H1 (cell line): Measurements from ENCODE around the gene MKKS. TPM values are rescaled to one million over a fixed set of nuclear protein-coding genes. Genes with fewer than 3 reads are reported as not detected.

ENCODE experiments used
- CTCF ChIA-PET: fragments of 300-600 bp; sonication (Branson Sonifier 250); formaldehyde crosslinking; loops from one replicate; lab custom pipeline; 2021; ENCODE audit not compliant: partially characterized antibody; lab: Charles Lee
- POLR2A ChIA-PET: fragments of 300-600 bp; sonication (Branson Sonifier 250); formaldehyde crosslinking; loops from one replicate; lab custom pipeline; 2021; ENCODE audit warnings: inconsistent platforms; ENCODE audit not compliant: partially characterized antibody; lab: Charles Lee
- DNase-seq, 2 experiments: peaks; one replicate each; pipeline versions ENCODE4 v3.0.0 to v3.0.0-alpha.2; 2010 to 2022; ENCODE audit warnings: low spot score in 2 of 2, low read depth in 1 of 2, mixed read lengths in 1 of 2
- FAIRE-seq: peaks from 2 replicates; lab custom pipeline; 2011; peaks lifted over from hg19 to GRCh38; lab: Jason Lieb, UNC
- H2AFZ ChIP-seq: 2 replicates; pipeline ENCODE4 v1.8.1; 2012; ENCODE audit warnings: low read length, inconsistent platforms
- H2AK5ac ChIP-seq: 2 replicates; pipeline ENCODE4 v1.6.1; 2013; ENCODE audit warnings: low read depth, low read length
- H2BK120ac ChIP-seq: replicated peaks from 2 replicates; pipeline ENCODE3; 2013; ENCODE audit warnings: low read depth, low read length, inconsistent platforms
- H2BK12ac ChIP-seq: 2 replicates; pipeline ENCODE4 v1.6.1; 2013; ENCODE audit warnings: low read depth, low read length
- H2BK15ac ChIP-seq: 2 replicates; pipeline ENCODE4 v1.6.1; 2013; ENCODE audit warnings: low read length
- H2BK20ac ChIP-seq: 2 replicates; pipeline ENCODE4 v1.6.1; 2013; ENCODE audit warnings: low read length
- H2BK5ac ChIP-seq: 2 replicates; pipeline ENCODE4 v1.6.1; 2013; ENCODE audit warnings: low read depth, low read length
- H3K14ac ChIP-seq: 2 replicates; pipeline ENCODE4 v1.6.1; 2013; ENCODE audit warnings: inconsistent platforms; ENCODE audit not compliant: insufficient read length
- H3K18ac ChIP-seq: 2 replicates; pipeline ENCODE4 v1.6.1; 2013; ENCODE audit warnings: low read length; ENCODE audit errors: extremely low read depth
- H3K23ac ChIP-seq: 2 replicates; pipeline ENCODE4 v1.6.1; 2013; ENCODE audit warnings: inconsistent platforms; ENCODE audit not compliant: insufficient read length
- H3K23me2 ChIP-seq: 2 replicates; pipeline ENCODE4 v1.6.1; 2013; ENCODE audit warnings: low read depth, low read length
- H3K27ac ChIP-seq: 2 replicates; pipeline ENCODE4 v1.6.1; 2011; ENCODE audit warnings: low read depth, low read length, inconsistent platforms
- H3K27me3 ChIP-seq, 4 experiments: replicated peaks in 1 of 4; 1 replicate in 1 of 4; 2 replicates in 3 of 4; pipeline versions ENCODE4 v1.6.1 to v1.8.1; 2011 to 2013; ENCODE audit warnings: low read length in 3 of 4, mild to moderate bottlenecking in 3 of 4, inconsistent platforms in 2 of 4, mixed read lengths in 2 of 4, moderate library complexity in 1 of 4; ENCODE audit not compliant: control insufficient read depth in 3 of 4, insufficient read depth in 3 of 4; ENCODE audit errors: extremely low read depth in 1 of 4
- H3K36me3 ChIP-seq, 4 experiments: 2 replicates each; pipeline versions ENCODE4 v1.6.1 to v1.8.1; 2011 to 2013; ENCODE audit warnings: mild to moderate bottlenecking in 4 of 4, low read length in 3 of 4, moderate library complexity in 2 of 4, control low read depth in 1 of 4, inconsistent platforms in 1 of 4; ENCODE audit not compliant: insufficient read depth in 4 of 4, control insufficient read depth in 2 of 4
- H3K4ac ChIP-seq: replicated peaks from 2 replicates; pipeline ENCODE3; 2013; ENCODE audit warnings: low read length, low read depth, mixed read lengths, inconsistent platforms; ENCODE audit not compliant: insufficient read length
- H3K4me1 ChIP-seq, 4 experiments: replicated peaks in 1 of 4; 1 replicate in 1 of 4; 2 replicates in 3 of 4; pipeline versions ENCODE4 v1.6.1 to v1.8.1; 2011 to 2013; ENCODE audit warnings: low read length in 3 of 4, inconsistent platforms in 2 of 4, mixed read lengths in 1 of 4; ENCODE audit not compliant: insufficient read depth in 4 of 4, control insufficient read depth in 3 of 4
- H3K4me2 ChIP-seq, 2 experiments: 2 replicates each; pipeline versions ENCODE4 v1.6.1 to v1.8.1; 2011 to 2013; ENCODE audit warnings: low read depth in 2 of 2, low read length in 2 of 2, control low read depth in 1 of 2, inconsistent platforms in 1 of 2, mild to moderate bottlenecking in 1 of 2; ENCODE audit not compliant: insufficient read depth in 1 of 2
- H3K4me3 ChIP-seq, 4 experiments: fragments of 200-600, 300-600 bp in 1 of 4; sonication (generic), shearing (Covaris generic), sonication (Bioruptor Twin) in 1 of 4; 2 replicates each; pipeline versions ENCODE4 v1.5.1 to v1.8.1; 2011 to 2016; ENCODE audit warnings: low read length in 4 of 4, low read depth in 3 of 4, control low read depth in 2 of 4, inconsistent platforms in 2 of 4, mild to moderate bottlenecking in 2 of 4, mixed read lengths in 1 of 4, moderate library complexity in 1 of 4; ENCODE audit not compliant: insufficient read depth in 2 of 4; ENCODE audit errors: extremely low read depth in 1 of 4
- H3K56ac ChIP-seq: replicated peaks from 2 replicates; pipeline ENCODE3; 2013; ENCODE audit warnings: low read depth, mild to moderate bottlenecking, mixed read lengths, low read length, inconsistent platforms; ENCODE audit not compliant: insufficient read length
- H3K79me1 ChIP-seq: 2 replicates; pipeline ENCODE4 v1.6.1; 2013; ENCODE audit warnings: low read depth, low read length, control low read depth
- H3K79me2 ChIP-seq, 2 experiments: 2 replicates each; pipeline versions ENCODE4 v1.6.1 to v1.8.1; 2012 to 2013; ENCODE audit warnings: low read length in 2 of 2, mild to moderate bottlenecking in 2 of 2, inconsistent platforms in 1 of 2; ENCODE audit not compliant: insufficient read depth in 2 of 2, control insufficient read depth in 1 of 2
- H3K9ac ChIP-seq, 4 experiments: replicated peaks in 1 of 4; 1 replicate in 1 of 4; 2 replicates in 3 of 4; pipeline versions ENCODE4 v1.6.1 to v1.8.1; 2011 to 2013; ENCODE audit warnings: low read depth in 3 of 4, low read length in 3 of 4, control low read depth in 2 of 4, mild to moderate bottlenecking in 2 of 4, moderate library complexity in 2 of 4, inconsistent platforms in 1 of 4; ENCODE audit errors: extremely low read depth in 1 of 4
- H3K9me3 ChIP-seq, 2 experiments: 2 replicates each; pipeline versions ENCODE4 v1.6.1 to v1.8.1; 2012 to 2013; ENCODE audit warnings: mild to moderate bottlenecking in 2 of 2, moderate library complexity in 2 of 2, control low read depth in 1 of 2, inconsistent platforms in 1 of 2, low read depth in 1 of 2, low read length in 1 of 2, mixed read lengths in 1 of 2; ENCODE audit not compliant: insufficient read depth in 2 of 2
- H4K20me1 ChIP-seq, 2 experiments: replicated peaks in 1 of 2; 2 replicates each; pipeline versions ENCODE3 to v1.8.1; 2011 to 2013; ENCODE audit warnings: inconsistent platforms in 2 of 2, low read length in 2 of 2, mild to moderate bottlenecking in 1 of 2; ENCODE audit not compliant: insufficient read depth in 2 of 2, control insufficient read depth in 1 of 2
- H4K5ac ChIP-seq: 2 replicates; pipeline ENCODE4 v1.6.1; 2013; ENCODE audit warnings: low read length, low read depth, mixed read lengths, inconsistent platforms; ENCODE audit not compliant: insufficient read length
- H4K8ac ChIP-seq: 2 replicates; pipeline ENCODE4 v1.8.0; 2013; ENCODE audit warnings: mild to moderate bottlenecking, moderate library complexity, low read length, inconsistent platforms; ENCODE audit not compliant: insufficient read depth; ENCODE audit errors: extremely low read depth
- H4K91ac ChIP-seq: replicated peaks from 2 replicates; pipeline ENCODE3; 2013; ENCODE audit warnings: low read length, mixed read lengths, inconsistent platforms; ENCODE audit not compliant: insufficient read length
- NANOG ChIP-seq: IDR thresholded peaks from 2 replicates; pipeline ENCODE4 v1.6.1; 2011; ENCODE audit warnings: low read length, low read depth, mild to moderate bottlenecking, inconsistent platforms; ENCODE audit not compliant: insufficient read depth, poor library complexity, severe bottlenecking
- SAP30 ChIP-seq: fragments of 300-600 bp; sonication (generic); IDR thresholded peaks from 2 replicates; pipeline ENCODE4 v1.7.1; 2012; ENCODE audit warnings: low read length, moderate library complexity, mild to moderate bottlenecking, inconsistent platforms; ENCODE audit not compliant: insufficient read depth, insufficient replicate concordance
- WGBS, 2 experiments: shearing (Covaris generic) in 1 of 2; methylation state at CpG; one replicate each; pipeline versions ENCODE4 v1.1.6 to v1.1.7; 2013 to 2015; ENCODE audit warnings: low lambda C conversion rate in 2 of 2, mixed read lengths in 2 of 2, inconsistent platforms in 1 of 2, low coverage in 1 of 2, missing lambda C conversion rate in 1 of 2; ENCODE audit not compliant: insufficient replicate concordance in 2 of 2, insufficient coverage in 1 of 2, insufficient read length in 1 of 2; ENCODE audit errors: extremely low coverage in 1 of 2, missing lambda C conversion rate in 1 of 2; 5-methylcytosine and 5-hydroxymethylcytosine counted together
- polyA plus RNA-seq, 7 experiments: library from polyadenylated mRNA; depleted of rRNA in 3 of 7; stranded (reverse) in 5 of 7; unstranded in 2 of 7; fragments of >200 nt in 5 of 7; fragments of 200-250 nt in 2 of 7; gene quantifications; 1 replicate in 5 of 7; 2 replicates in 1 of 7; 4 replicates in 1 of 7; pipeline versions ENCODE4 v1.2.1 to v1.2.3, GENCODE V29; 2011 to 2013; ENCODE audit warnings: missing spikeins in 2 of 7, mixed read lengths in 2 of 7
- total RNA-seq: library from RNA; stranded (reverse); fragmentation: NEBNext Ultra II Directional; extraction: Animal tissue kit (Norgen Biotek cat#: 25700); gene quantifications from 2 replicates; pipeline ENCODE4 v1.2.1, GENCODE V29; 2021

The MKKS gene
- total and polyA plus RNA-seq, 2 of the 8 experiments (the other 6 are each of a cell fraction or from before 2014, with no cell fraction given), result 15.9 to 24.8 TPM

DNA sequence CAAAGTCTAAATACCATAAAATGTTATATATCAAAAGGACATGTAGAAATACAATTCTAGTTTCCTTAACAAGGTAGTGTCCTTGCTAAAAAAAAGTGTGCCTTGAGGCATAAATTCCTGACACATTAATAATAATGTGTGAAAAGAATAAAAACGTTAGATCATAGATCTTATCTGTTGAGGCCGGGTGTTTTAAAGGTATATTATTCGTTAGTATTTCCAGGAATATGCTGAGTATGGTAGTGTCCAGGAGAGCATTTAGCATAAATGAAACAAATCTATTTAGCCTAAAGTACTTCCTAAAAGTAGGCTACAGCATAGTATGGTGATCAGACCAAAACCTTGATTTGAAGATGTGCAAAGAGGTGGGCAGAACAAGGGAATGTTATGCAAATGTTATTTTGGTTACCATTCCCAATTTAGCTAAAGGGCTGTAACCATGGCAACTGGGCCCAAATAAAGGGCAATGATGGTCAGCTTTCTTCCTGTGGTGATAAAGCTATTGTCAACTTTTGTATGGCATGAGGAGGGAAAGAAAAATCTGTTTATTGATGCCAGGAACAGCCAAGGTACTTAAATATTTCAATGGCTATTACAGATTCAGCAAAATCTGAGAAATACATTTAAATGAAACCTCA is 18.9 kb downstream of the MKKS start:
- ChIA-PET POLR2A (interaction anchor here (1.1 kb wide), 1 partner anchor 19 kb away, joined by 4 read pairs; the partner anchor contains the start of gene MKKS), CTCF (interaction anchor here (1.0 to 3.5 kb wide), 3 partner anchors 12 to 19 kb away, joined by 3 to 21 read pairs (median 5); no protein-coding TSS in a partner anchor)
- no peak overlapping the region for H2BK20ac ChIP-seq
- no peaks in the 10 kb centered on the region for H3K9me3 ChIP-seq
- no peak overlapping the region for H2BK5ac ChIP-seq
- H3K4me1 ChIP-seq, result no peaks in the 10 kb centered on the region; a peak in 1 of 7 replicates
- no peak overlapping the region for H2BK12ac ChIP-seq
- H2BK120ac ChIP-seq, result no peak overlapping the region
- H3K79me1 ChIP-seq, result no peaks in the 10 kb centered on the region; the same call in 1 of the 2 replicates
- 78% methylated on average over 3 of the region's 3 CpGs; no CpG with 5 or more reads in 1 of the 2 experiments for WGBS, 2 experiments
- H3K56ac ChIP-seq, result no peak overlapping the region
- peak; percentile 69 for FAIRE-seq
- H2BK15ac ChIP-seq, result no peak overlapping the region
- H3K14ac ChIP-seq, result no peak overlapping the region
- H2AFZ ChIP-seq, result no peak overlapping the region
- H3K4ac ChIP-seq, result no peak overlapping the region
- no peak overlapping the region for H4K5ac ChIP-seq
- no peak overlapping the region for H3K18ac ChIP-seq
- no peak overlapping the region for H3K23ac ChIP-seq
- H3K27ac ChIP-seq, result no peak overlapping the region
- H3K36me3 ChIP-seq, result peaks cover 0 to 28% (median 11%) of the 10 kb centered on the region in 4 experiments; a peak in 7 of 8 replicates
- no peak for TF ChIP-seq SAP30
- peak; percentile 21 for TF ChIP-seq NANOG
- H2AK5ac ChIP-seq, result no peak overlapping the region
- no peak overlapping the region; a peak in 1 of 8 replicates for H3K4me3 ChIP-seq
- H4K91ac ChIP-seq, result no peak overlapping the region
- H4K8ac ChIP-seq, result no peak overlapping the region
- H3K27me3 ChIP-seq, result no peaks in the 10 kb centered on the region
- peaks cover 0 to 13% of the 10 kb centered on the region in 2 experiments; a peak in 1 of 4 replicates for H3K79me2 ChIP-seq
- peaks cover 3% of the 10 kb centered on the region in 2 experiments for H4K20me1 ChIP-seq
- peak overlapping the region in 1 of 2 experiments; percentile 12; a peak in 1 of 4 replicates for H3K4me2 ChIP-seq
- H3K23me2 ChIP-seq, result no peaks in the 10 kb centered on the region
- no peak overlapping the region for H3K9ac ChIP-seq
- DNase-seq, result no peak
